SKM-1 treated with dmso at 0.1 percent for 144 hours (cell line): Measurements from ENCODE around the gene CNTROB.
A peak's percentile ranks its signal among the peaks of the same experiment; 100 is the strongest.

Experiments used
- DNase-seq: peaks from one replicate; lab custom pipeline; 2025; ENCODE audit not compliant: unreplicated experiment; lab: John Stamatoyannopoulos, UW

Gene CNTROB

GRCh38 chr17:7987112-7987893, 55.3 kb downstream of the CNTROB start:
- DNase-seq = no peak

- DNase-seq = peak; percentile 4
Measured at GRCh38 chr17:7988750-7989178, 56.8 kb downstream of the CNTROB start.

- peak; percentile 72 for DNase-seq
Measured at GRCh38 chr17:7989781-7990655, 58.0 kb downstream of the CNTROB start.

GRCh38 chr17:7992516-7992915, 60.5 kb downstream of the CNTROB start:
- DNase-seq = no peak

GRCh38 chr17:7992924-7993323, 60.9 kb downstream of the CNTROB start:
- DNase-seq = no peak

- DNase-seq = no peak
Measured at GRCh38 chr17:7993972-7994589, 62.1 kb downstream of the CNTROB start.

GRCh38 chr17:7995724-7996123, 63.7 kb downstream of the CNTROB start:
- no peak for DNase-seq

GRCh38 chr17:7997186-7997585, 65.2 kb downstream of the CNTROB start:
- no peak for DNase-seq
